WTC11 (cell line): ENCODE measurements around the gene SMIM22. TPM values are rescaled to one million over a fixed set of nuclear protein-coding genes. Genes with fewer than 3 reads are reported as not detected.

Source experiments
- ATAC-seq: fragments of 200-7000 bp; cut with Tn5 transposase; 2 replicates; pipeline ENCODE4 v1.10.0; 2021; ENCODE audit warnings: mild to moderate bottlenecking, moderate library complexity
- CTCF ChIA-PET: fragments of 300-600 bp; sonication (Branson Sonifier 250); formaldehyde crosslinking; loops from one replicate; lab custom pipeline; 2021; ENCODE audit warnings: antibody characterized with exemption; lab: Charles Lee
- POLR2A ChIA-PET: fragments of 350-600 bp; sonication (Branson Sonifier 250); formaldehyde crosslinking; loops from one replicate; lab custom pipeline; 2021; ENCODE audit warnings: antibody characterized with exemption; lab: Charles Lee
- DNase-seq: peaks from one replicate; pipeline ENCODE4 v3.0.0; 2021; ENCODE audit warnings: low spot score
- H3K27ac Mint-ChIP-seq: 2 replicates; pipeline ENCODE4 v1.8.0; 2021; ENCODE audit warnings: mixed read lengths
- H3K27me3 Mint-ChIP-seq: 2 replicates; pipeline ENCODE4 v1.8.0; 2021; ENCODE audit warnings: low read depth, mild to moderate bottlenecking, moderate library complexity, mixed read lengths
- H3K36me3 Mint-ChIP-seq: 2 replicates; pipeline ENCODE4 v1.8.0; 2021; ENCODE audit warnings: mixed read lengths
- H3K4me1 Mint-ChIP-seq: 2 replicates; pipeline ENCODE4 v1.8.0; 2022; ENCODE audit warnings: mixed read lengths
- H3K4me3 Mint-ChIP-seq: 2 replicates; pipeline ENCODE4 v1.8.0; 2021; ENCODE audit warnings: mild to moderate bottlenecking, moderate library complexity, mixed read lengths
- H3K9me3 Mint-ChIP-seq: 2 replicates; pipeline ENCODE4 v1.8.0; 2021; ENCODE audit warnings: mixed read lengths
- ATF3 ChIP-seq: sonication (generic); formaldehyde crosslinking; conservative IDR thresholded peaks from 2 replicates; pipeline ENCODE4 v1.8.1; 2022; ENCODE audit warnings: mild to moderate bottlenecking, missing genetic modification reagents
- FOXP4 ChIP-seq: sonication (generic); formaldehyde crosslinking; IDR thresholded peaks from 2 replicates; pipeline ENCODE4 v1.8.0; 2022; ENCODE audit warnings: mild to moderate bottlenecking, missing genetic modification reagents
- GTF2I ChIP-seq: fragments of 250-450 bp; sonication (Bioruptor Pico); conservative IDR thresholded peaks from 2 replicates; pipeline ENCODE4 v1.4.0; 2021; ENCODE audit warnings: mild to moderate bottlenecking
- HMGA2 ChIP-seq: fragments of 250-450 bp; sonication (Bioruptor Pico); IDR thresholded peaks from 2 replicates; pipeline ENCODE4 v1.4.0; 2021; ENCODE audit warnings: mild to moderate bottlenecking, moderate library complexity
- HMGXB4 ChIP-seq: sonication (generic); formaldehyde crosslinking; IDR thresholded peaks from 2 replicates; pipeline ENCODE4 v1.8.1; 2023; ENCODE audit warnings: mild to moderate bottlenecking, moderate library complexity, missing genetic modification reagents
- IRF2 ChIP-seq: sonication (generic); formaldehyde crosslinking; IDR thresholded peaks from 2 replicates; pipeline ENCODE4 v1.8.0; 2022; ENCODE audit warnings: low read depth, missing genetic modification reagents, borderline replicate concordance
- NR1H2 ChIP-seq: sonication (generic); formaldehyde crosslinking; IDR thresholded peaks from 2 replicates; pipeline ENCODE4 v1.9.0; 2021; ENCODE audit warnings: mild to moderate bottlenecking, moderate library complexity, missing genetic modification reagents
- OVOL2 ChIP-seq: fragments of 250-450 bp; sonication (Bioruptor Pico); IDR thresholded peaks from 2 replicates; pipeline ENCODE4 v1.9.0; 2021; ENCODE audit warnings: mild to moderate bottlenecking, borderline replicate concordance
- PRRX2 ChIP-seq: fragments of 250-450 bp; sonication (Bioruptor Pico); IDR thresholded peaks from 2 replicates; pipeline ENCODE4 v1.8.0; 2021; ENCODE audit warnings: mild to moderate bottlenecking
- SMAD3 ChIP-seq: sonication (generic); formaldehyde crosslinking; IDR thresholded peaks from 2 replicates; pipeline ENCODE4 v1.8.0; 2022; ENCODE audit warnings: missing genetic modification reagents, mild to moderate bottlenecking, borderline replicate concordance
- TCF7 ChIP-seq: sonication (generic); formaldehyde crosslinking; IDR thresholded peaks from 2 replicates; pipeline ENCODE4 v1.8.0; 2022; ENCODE audit warnings: mild to moderate bottlenecking, low read depth, missing genetic modification reagents, moderate library complexity
- ZNF232 ChIP-seq: sonication (generic); formaldehyde crosslinking; IDR thresholded peaks from 2 replicates; pipeline ENCODE4 v1.8.0; 2022; ENCODE audit warnings: mild to moderate bottlenecking, missing genetic modification reagents
- ZNF317 ChIP-seq: sonication (generic); formaldehyde crosslinking; IDR thresholded peaks from 2 replicates; pipeline ENCODE4 v1.8.1; 2023; ENCODE audit warnings: low read depth, mild to moderate bottlenecking, moderate library complexity, missing genetic modification reagents, borderline replicate concordance
- ZNF416 ChIP-seq: fragments of 250-450 bp; sonication (Bioruptor Pico); IDR thresholded peaks from 2 replicates; pipeline ENCODE4 v1.9.0; 2021; ENCODE audit warnings: mild to moderate bottlenecking, inconsistent platforms
- total RNA-seq: library from RNA; stranded (reverse); gene quantifications from 3 replicates; pipeline ENCODE4 v1.2.3, GENCODE V29; 2021
- TF ChIP-seq, protein P1 (sequence below): sonication (generic); formaldehyde crosslinking; IDR thresholded peaks from 2 replicates; pipeline ENCODE4 v1.8.1; 2022; ENCODE audit warnings: mild to moderate bottlenecking, moderate library complexity, missing genetic modification reagents
- TF ChIP-seq, protein P2 (sequence below): sonication (generic); formaldehyde crosslinking; IDR thresholded peaks from 2 replicates; pipeline ENCODE4 v1.8.1; 2023; ENCODE audit warnings: mild to moderate bottlenecking, missing genetic modification reagents
- TF ChIP-seq, protein P3 (sequence below): fragments of 250-450 bp; sonication (Bioruptor Pico); IDR thresholded peaks from 2 replicates; pipeline ENCODE4 v1.9.0; 2021; ENCODE audit warnings: moderate library complexity, mild to moderate bottlenecking, inconsistent platforms, borderline replicate concordance

The SMIM22 gene
- total RNA-seq, 1 experiment from 2014 or later, result not detected

DNA sequence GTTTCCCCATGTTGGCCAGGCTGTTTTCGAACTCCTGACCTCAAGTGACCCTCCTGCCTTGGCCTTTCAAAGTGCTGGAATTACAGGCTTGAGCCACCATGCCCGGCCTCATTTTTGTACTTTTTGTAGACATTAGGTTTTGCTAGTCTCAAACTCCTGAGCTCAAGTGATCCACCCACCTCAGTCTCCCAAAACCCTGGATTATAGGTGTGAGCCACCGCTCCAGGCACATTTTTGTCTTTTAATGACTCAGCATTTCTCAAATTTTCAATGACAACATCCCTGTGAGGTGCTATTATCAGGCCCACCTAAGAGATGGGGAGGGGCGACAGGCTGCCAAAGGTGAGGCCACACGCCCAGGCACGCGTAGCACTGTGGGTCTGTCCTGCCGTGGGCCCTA lies 8.1 kb upstream of the SMIM22 start:
- Mint-ChIP-seq H3K4me3 (no peak overlapping the region), H3K4me1 (peaks cover 14% of the 10 kb centered on the region), H3K36me3 (no peaks in the 10 kb centered on the region), H3K9me3 (no peaks in the 10 kb centered on the region), H3K27me3 (no peaks in the 10 kb centered on the region; the same call in 1 of the 2 replicates), H3K27ac (no peak overlapping the region)
- TF ChIP-seq ATF3 (CRISPR knock-in tag) (no peak), ZNF232 (CRISPR knock-in tag) (no peak)
- CTCF ChIA-PET, result interaction anchor here (1.2 to 1.3 kb wide), 2 partner anchors 11 to 104 kb away, joined by 3 read pairs; no protein-coding TSS in a partner anchor
- ATAC-seq (no peak), DNase-seq (no peak)
- POLR2A ChIA-PET, result interaction anchor here (1.7 kb wide), 1 partner anchor 15 kb away, joined by 7 read pairs; the partner anchor contains the start of gene ROGDI

DNA sequence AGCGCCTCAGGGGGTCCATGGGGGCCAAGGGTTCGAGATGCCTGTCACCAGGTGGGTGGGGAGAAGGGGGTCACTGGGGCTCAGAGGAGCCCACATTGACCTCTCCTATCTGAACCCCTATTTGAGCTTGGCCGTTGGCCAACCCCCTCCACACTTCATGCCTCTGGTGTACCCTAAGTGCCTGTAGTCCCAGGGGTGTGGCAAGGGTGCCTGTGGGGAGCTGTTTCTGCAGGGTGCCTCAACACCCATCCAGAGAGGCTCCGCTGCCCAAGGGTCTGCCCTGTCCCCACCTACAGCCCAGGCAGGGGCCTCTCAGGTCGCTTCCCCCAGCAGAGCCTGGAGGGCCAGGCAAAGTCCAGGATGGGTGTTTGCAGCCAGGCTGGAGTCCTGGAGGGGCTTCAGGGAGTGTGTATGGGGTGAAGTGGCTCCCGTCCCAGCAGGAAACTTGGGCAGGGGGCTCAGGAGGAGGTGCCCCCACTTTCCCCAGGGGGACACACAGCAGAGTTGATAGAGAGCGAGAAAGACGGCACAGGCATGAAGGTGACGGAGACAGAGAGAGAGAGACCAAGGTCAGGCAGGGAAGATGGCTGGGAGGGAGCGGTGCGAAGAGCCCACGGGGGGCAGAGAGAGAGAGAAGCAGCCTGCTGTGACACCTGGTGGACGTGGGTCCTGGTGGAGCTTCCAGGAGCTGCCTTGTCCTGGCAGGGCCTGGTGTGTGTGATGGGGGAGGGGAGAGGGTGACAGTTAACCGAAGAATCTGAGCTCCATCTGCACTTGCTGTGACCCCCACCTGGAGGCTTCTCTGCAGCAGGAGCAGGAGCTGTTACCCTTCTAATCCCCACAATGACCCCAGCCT lies 7.3 kb upstream of the SMIM22 start, which contains the start of gene SEPTIN12:
TSS of gene SEPTIN12 (minus strand) at position 719 of the 856 bp plus-strand sequence. CDS start at position 19, 700 bp downstream.
- ATAC-seq, result peak; percentile 52
- DNase-seq, result no peak
- no peak within 1 kb of the TSS for H3K4me3 Mint-ChIP-seq
- H3K4me1 Mint-ChIP-seq, result peaks cover 14% of the 10 kb centered on the region
- H3K36me3 Mint-ChIP-seq, result no peaks in the 10 kb centered on the region
- H3K27ac Mint-ChIP-seq, result no peak within 1 kb of the TSS; the same call in 1 of the 2 replicates
- CTCF ChIA-PET, result interaction anchor here (0.9 to 1.3 kb wide), 5 partner anchors 12 to 105 kb away, joined by 3 to 6 read pairs (median 3); partner anchors contain the start of genes ANKS3 and DNAAF8
- no peak for TF ChIP-seq NR1H2 (CRISPR knock-in tag)
- no peak for TF ChIP-seq ZNF416 (CRISPR knock-in tag)
- TF ChIP-seq HMGXB4 (CRISPR knock-in tag), result no peak
- no peak for TF ChIP-seq SMAD3 (CRISPR knock-in tag)
- no peaks in the 10 kb centered on the region for H3K9me3 Mint-ChIP-seq
- H3K27me3 Mint-ChIP-seq, result no peaks in the 10 kb centered on the region; the same call in 1 of the 2 replicates
- POLR2A ChIA-PET, result interaction anchor here (0.7 to 1.7 kb wide), 2 partner anchors 13 to 15 kb away, joined by 3 to 7 read pairs; partner anchors contain the start of gene ROGDI

- peaks cover 14% of the 10 kb centered on the region for H3K4me1 Mint-ChIP-seq
- H3K36me3 Mint-ChIP-seq, result no peaks in the 10 kb centered on the region
- no peak for ATAC-seq
- H3K27me3 Mint-ChIP-seq, result no peaks in the 10 kb centered on the region; the same call in 1 of the 2 replicates
- no peaks in the 10 kb centered on the region for H3K9me3 Mint-ChIP-seq
- DNase-seq, result no peak
- no peak overlapping the region for H3K4me3 Mint-ChIP-seq
- ChIA-PET CTCF (interaction anchor here (0.9 to 1.1 kb wide), 3 partner anchors 20 to 71 kb away, joined by 3 to 6 read pairs (median 5); partner anchors contain the start of genes ANKS3 and DNAAF8), POLR2A (interaction anchor here (1.7 kb wide), 1 partner anchor 14 kb away, joined by 7 read pairs; the partner anchor contains the start of gene ROGDI)
- H3K27ac Mint-ChIP-seq, result no peak overlapping the region
- TF ChIP-seq IRF2 (CRISPR knock-in tag), result no peak
- no peak for TF ChIP-seq ZNF317 (CRISPR knock-in tag)
- TF ChIP-seq, protein P1, sequence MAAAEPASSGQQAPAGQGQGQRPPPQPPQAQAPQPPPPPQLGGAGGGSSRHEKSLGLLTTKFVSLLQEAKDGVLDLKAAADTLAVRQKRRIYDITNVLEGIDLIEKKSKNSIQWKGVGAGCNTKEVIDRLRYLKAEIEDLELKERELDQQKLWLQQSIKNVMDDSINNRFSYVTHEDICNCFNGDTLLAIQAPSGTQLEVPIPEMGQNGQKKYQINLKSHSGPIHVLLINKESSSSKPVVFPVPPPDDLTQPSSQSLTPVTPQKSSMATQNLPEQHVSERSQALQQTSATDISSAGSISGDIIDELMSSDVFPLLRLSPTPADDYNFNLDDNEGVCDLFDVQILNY (CRISPR knock-in tag), result no peak
- TF ChIP-seq, protein P2, sequence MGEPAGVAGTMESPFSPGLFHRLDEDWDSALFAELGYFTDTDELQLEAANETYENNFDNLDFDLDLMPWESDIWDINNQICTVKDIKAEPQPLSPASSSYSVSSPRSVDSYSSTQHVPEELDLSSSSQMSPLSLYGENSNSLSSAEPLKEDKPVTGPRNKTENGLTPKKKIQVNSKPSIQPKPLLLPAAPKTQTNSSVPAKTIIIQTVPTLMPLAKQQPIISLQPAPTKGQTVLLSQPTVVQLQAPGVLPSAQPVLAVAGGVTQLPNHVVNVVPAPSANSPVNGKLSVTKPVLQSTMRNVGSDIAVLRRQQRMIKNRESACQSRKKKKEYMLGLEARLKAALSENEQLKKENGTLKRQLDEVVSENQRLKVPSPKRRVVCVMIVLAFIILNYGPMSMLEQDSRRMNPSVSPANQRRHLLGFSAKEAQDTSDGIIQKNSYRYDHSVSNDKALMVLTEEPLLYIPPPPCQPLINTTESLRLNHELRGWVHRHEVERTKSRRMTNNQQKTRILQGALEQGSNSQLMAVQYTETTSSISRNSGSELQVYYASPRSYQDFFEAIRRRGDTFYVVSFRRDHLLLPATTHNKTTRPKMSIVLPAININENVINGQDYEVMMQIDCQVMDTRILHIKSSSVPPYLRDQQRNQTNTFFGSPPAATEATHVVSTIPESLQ, result no peak
- TF ChIP-seq GTF2I (CRISPR knock-in tag), result no peak
- no peak for TF ChIP-seq HMGA2 (CRISPR knock-in tag)
- no peak for TF ChIP-seq PRRX2
- TF ChIP-seq OVOL2 (CRISPR knock-in tag), result no peak
- no peak for TF ChIP-seq FOXP4 (CRISPR knock-in tag)
- TF ChIP-seq, protein P3, sequence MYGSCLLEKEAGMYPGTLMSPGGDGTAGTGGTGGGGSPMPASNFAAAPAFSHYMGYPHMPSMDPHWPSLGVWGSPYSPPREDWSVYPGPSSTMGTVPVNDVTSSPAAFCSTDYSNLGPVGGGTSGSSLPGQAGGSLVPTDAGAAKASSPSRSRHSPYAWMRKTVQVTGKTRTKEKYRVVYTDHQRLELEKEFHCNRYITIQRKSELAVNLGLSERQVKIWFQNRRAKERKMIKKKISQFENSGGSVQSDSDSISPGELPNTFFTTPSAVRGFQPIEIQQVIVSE (CRISPR knock-in tag), result no peak
- TF ChIP-seq TCF7 (CRISPR knock-in tag), result no peak
These were observed 6.7 kb upstream of the SMIM22 start for GRCh38 chr16:4788489-4788889.
